ENCODE results near the gene SLCO4A1.

GRCh38 chr20:62628691-62629090 lies 13.6 kb upstream of the SLCO4A1 start:
- TF ChIP-seq CTCF (IDR thresholded peaks at IDR 0.05; ENCODE audit: low read depth, low read length, poor library complexity, severe bottlenecking) (no peak), EZH2phosphoT487 (IDR thresholded peaks at IDR 0.05; ENCODE audit: borderline replicate concordance, low read length) (no peak)

Data from DOHH2 (cell line).